Uterus (tissue), 4 donors: ENCODE data around the gene ZSWIM6. TPM values are rescaled to one million over a fixed set of nuclear protein-coding genes. Genes with fewer than 3 reads are reported as not detected.

Experiments used
- DNase-seq, 2 donors: peaks; one replicate each; pipeline ENCODE4 v3.0.0-alpha.2; 2019 to 2020
- H3K27ac ChIP-seq, 2 donors: fragments of 200-600 bp; sonication (generic); 1 replicate in 1 of 2; 2 replicates in 1 of 2; pipeline ENCODE4 v1.5.1; 2016 to 2018
- H3K27me3 ChIP-seq, 2 donors: fragments of 200-600 bp; sonication (generic); one replicate each; pipeline ENCODE4 v1.5.1; 2018 to 2019; ENCODE audit warnings: control low read depth in 1 of 2
- H3K36me3 ChIP-seq, 2 donors: fragments of 200-600 bp; sonication (generic); one replicate each; pipeline ENCODE4 v1.5.1; 2019; ENCODE audit warnings: control low read depth in 1 of 2
- H3K4me1 ChIP-seq, 2 donors: fragments of 200-600 bp; sonication (generic); one replicate each; pipeline ENCODE4 v1.5.1; 2018 to 2019; ENCODE audit warnings: control low read depth in 1 of 2
- H3K4me3 ChIP-seq, 2 donors: fragments of 200-600 bp; sonication (generic); 1 replicate in 1 of 2; 2 replicates in 1 of 2; pipeline ENCODE4 v1.5.1; 2018 to 2019; ENCODE audit warnings: mild to moderate bottlenecking in 1 of 2
- H3K9me3 ChIP-seq, 2 donors: fragments of 200-600 bp; sonication (generic); one replicate each; pipeline ENCODE4 v1.5.1; 2019; ENCODE audit warnings: control low read depth in 1 of 2
- CTCF ChIP-seq, 4 experiments: fragments of 200-600 bp in 2 of 4; fragments of 450-650 bp in 2 of 4; sonication (generic) in 2 of 4; IDR thresholded peaks; one replicate each; pipeline ENCODE4 v1.5.1; 2016 to 2019; ENCODE audit warnings: antibody characterized with exemption in 4 of 4, mild to moderate bottlenecking in 2 of 4, moderate library complexity in 1 of 4
- POLR2A ChIP-seq, 2 donors: fragments of 450-650 bp; IDR thresholded peaks; one replicate each; pipeline ENCODE4 v1.6.1; 2016; ENCODE audit warnings: antibody characterized with exemption in 2 of 2, mild to moderate bottlenecking in 1 of 2, moderate library complexity in 1 of 2
- intact Hi-C: fragments of 100-400 bp; cut with DNase I; formaldehyde crosslinking; loops from one replicate; pipeline ENCODE4 v1.15.1; 2023; ENCODE audit warnings: low total_unique reads
- total RNA-seq, 4 donors: library from RNA; depleted of rRNA in 3 of 4; stranded (reverse); fragments of >200 nt in 3 of 4; gene quantifications; one replicate each; pipeline versions ENCODE4 v1.1.0 to v1.2.4, GENCODE V29; 2014 to 2023
- donor health status: DM: yes; HTN: yes; CAD: no.

The ZSWIM6 gene
- total RNA-seq, 4 donors from 2014 or later: 4.1 to 14.8 (median 11.1) TPM

GRCh38 chr5:61342071-61342501 is 10.0 kb downstream of the ZSWIM6 start:
- no peaks in the 10 kb centered on the region for H3K9me3 ChIP-seq

GRCh38 chr5:61344187-61344944 is 12.3 kb downstream of the ZSWIM6 start:
- Histone ChIP-seq H3K4me1 (no peaks in the 10 kb centered on the region), H3K4me3 (no peak overlapping the region), H3K36me3 (no peaks in the 10 kb centered on the region), H3K27me3 (no peaks in the 10 kb centered on the region), H3K27ac (no peak overlapping the region), H3K9me3 (no peaks in the 10 kb centered on the region)
- no peak for DNase-seq
- no peak for TF ChIP-seq POLR2A (IDR thresholded peaks at IDR 0.05)
- no peak for TF ChIP-seq CTCF (IDR thresholded peaks at IDR 0.05)
- intact Hi-C loops: no loop called here

More at GRCh38 chr5:61342071-61342501, 10.0 kb downstream of the ZSWIM6 start:
- no peak for TF ChIP-seq POLR2A (IDR thresholded peaks at IDR 0.05)
- TF ChIP-seq CTCF (IDR thresholded peaks at IDR 0.05): no peak
- Histone ChIP-seq H3K27ac (no peak overlapping the region), H3K27me3 (no peaks in the 10 kb centered on the region), H3K4me1 (no peaks in the 10 kb centered on the region), H3K36me3 (no peaks in the 10 kb centered on the region), H3K4me3 (no peak overlapping the region)
- no peak for DNase-seq
- intact Hi-C loops: no loop called here

- Histone ChIP-seq H3K27me3 (no peaks in the 10 kb centered on the region), H3K4me1 (peaks cover 0 to 4% of the 10 kb centered on the region in 2 donors), H3K4me3 (no peak overlapping the region), H3K27ac (no peak overlapping the region), H3K9me3 (no peaks in the 10 kb centered on the region), H3K36me3 (no peaks in the 10 kb centered on the region)
- intact Hi-C loops: no loop called here
- TF ChIP-seq CTCF (IDR thresholded peaks at IDR 0.05) (no peak), POLR2A (IDR thresholded peaks at IDR 0.05) (no peak)
- no peak for DNase-seq
Measured at GRCh38 chr5:61346511-61346910, 14.5 kb downstream of the ZSWIM6 start.

- H3K27ac ChIP-seq: no peak overlapping the region
- no peaks in the 10 kb centered on the region for H3K27me3 ChIP-seq
- intact Hi-C loops: no loop called here
- H3K36me3 ChIP-seq: no peaks in the 10 kb centered on the region
- no peak for TF ChIP-seq CTCF (IDR thresholded peaks at IDR 0.05)
- no peak overlapping the region for H3K4me3 ChIP-seq
- no peaks in the 10 kb centered on the region for H3K9me3 ChIP-seq
- H3K4me1 ChIP-seq: peaks cover 0 to 4% of the 10 kb centered on the region in 2 donors
- DNase-seq: no peak
Measured at GRCh38 chr5:61347080-61347479, 15.0 kb downstream of the ZSWIM6 start.

GRCh38 chr5:61348447-61348846 is 16.4 kb downstream of the ZSWIM6 start:
- Histone ChIP-seq H3K9me3 (no peaks in the 10 kb centered on the region), H3K4me1 (peaks cover 0 to 4% of the 10 kb centered on the region in 2 donors)
- intact Hi-C loops: no loop called here

More at GRCh38 chr5:61348447-61348846, 16.4 kb downstream of the ZSWIM6 start:
- Histone ChIP-seq H3K27me3 (no peaks in the 10 kb centered on the region), H3K27ac (no peak overlapping the region), H3K36me3 (no peaks in the 10 kb centered on the region), H3K4me3 (no peak overlapping the region)
- TF ChIP-seq POLR2A (IDR thresholded peaks at IDR 0.05) (no peak), CTCF (IDR thresholded peaks at IDR 0.05) (no peak)
- no peak for DNase-seq
